Smooth muscle cell (in vitro differentiated cells): ENCODE results near the gene SLC35F1. TPM values are rescaled to one million over a fixed set of nuclear protein-coding genes. Genes with fewer than 3 reads are reported as not detected.

Experiments
- DNase-seq: peaks from one replicate; lab custom pipeline; 2025; ENCODE audit not compliant: unreplicated experiment; lab: John Stamatoyannopoulos, UW
- H2AFZ ChIP-seq: fragments of 200-600 bp; sonication (generic); 2 replicates; pipeline ENCODE4 v1.6.0; 2016; ENCODE audit warnings: antibody characterized with exemption, low read depth, mild to moderate bottlenecking
- H3F3A ChIP-seq: fragments of 200-600 bp; sonication (generic); 2 replicates; pipeline ENCODE4 v1.6.0; 2017; ENCODE audit warnings: antibody characterized with exemption, low read depth
- H3K27ac ChIP-seq: fragments of 200-600 bp; sonication (generic); 2 replicates; pipeline ENCODE4 v1.5.1; 2016; ENCODE audit warnings: low read depth, mild to moderate bottlenecking
- H3K27me3 ChIP-seq: fragments of 200-600 bp; sonication (generic); 2 replicates; pipeline ENCODE4 v1.6.1; 2016; ENCODE audit warnings: low read depth, mild to moderate bottlenecking
- H3K36me3 ChIP-seq: fragments of 200-600 bp; sonication (generic); 2 replicates; pipeline ENCODE4 v1.5.1; 2016; ENCODE audit warnings: low read depth
- H3K4me1 ChIP-seq: fragments of 200-600 bp; sonication (generic); 2 replicates; pipeline ENCODE4 v1.5.1; 2016; ENCODE audit warnings: low read depth
- H3K4me2 ChIP-seq: fragments of 200-600 bp; sonication (generic); 2 replicates; pipeline ENCODE4 v1.6.0; 2016; ENCODE audit warnings: mild to moderate bottlenecking
- H3K4me3 ChIP-seq: fragments of 200-600 bp; sonication (generic); 2 replicates; pipeline ENCODE4 v1.5.1; 2016; ENCODE audit warnings: mild to moderate bottlenecking
- H3K79me2 ChIP-seq: fragments of 200-600 bp; sonication (generic); 2 replicates; pipeline ENCODE4 v1.6.0; 2016; ENCODE audit warnings: low read depth, mild to moderate bottlenecking
- H3K9ac ChIP-seq: fragments of 200-600 bp; sonication (generic); 2 replicates; pipeline ENCODE4 v1.6.0; 2016; ENCODE audit warnings: low read depth
- H3K9me3 ChIP-seq: fragments of 200-600 bp; sonication (generic); replicated peaks from 2 replicates; pipeline ENCODE4 v1.5.1; 2016; ENCODE audit warnings: low read depth
- H4K20me1 ChIP-seq: fragments of 200-600 bp; sonication (generic); 2 replicates; pipeline ENCODE4 v1.6.0; 2016; ENCODE audit warnings: low read depth
- CTCF ChIP-seq: fragments of 200-600 bp; sonication (generic); IDR thresholded peaks from 2 replicates; pipeline ENCODE4 v1.5.1; 2017; ENCODE audit warnings: borderline replicate concordance, mild to moderate bottlenecking, antibody characterized with exemption; ENCODE audit not compliant: insufficient read depth, poor library complexity, severe bottlenecking
- WGBS: methylation state at CpG from one replicate; pipeline ENCODE4 v1.1.7; 2016; ENCODE audit warnings: low lambda C conversion rate; 5-methylcytosine and 5-hydroxymethylcytosine counted together
- polyA plus RNA-seq: library from polyadenylated mRNA; unstranded; fragments of >200 nt; fragmentation: Nextera tagmentation; extraction: Ambion mirVana; gene quantifications from 2 replicates; pipeline ENCODE4 v1.2.1, GENCODE V29; 2016
- total RNA-seq: library from RNA; depleted of rRNA; stranded (reverse); fragments of >200 nt; gene quantifications from 2 replicates; pipeline ENCODE4 v1.2.3, GENCODE V29; 2014

The SLC35F1 gene
- total and polyA plus RNA-seq, 2 experiments from 2014 or later, result 0.05 to 0.09 TPM

DNA sequence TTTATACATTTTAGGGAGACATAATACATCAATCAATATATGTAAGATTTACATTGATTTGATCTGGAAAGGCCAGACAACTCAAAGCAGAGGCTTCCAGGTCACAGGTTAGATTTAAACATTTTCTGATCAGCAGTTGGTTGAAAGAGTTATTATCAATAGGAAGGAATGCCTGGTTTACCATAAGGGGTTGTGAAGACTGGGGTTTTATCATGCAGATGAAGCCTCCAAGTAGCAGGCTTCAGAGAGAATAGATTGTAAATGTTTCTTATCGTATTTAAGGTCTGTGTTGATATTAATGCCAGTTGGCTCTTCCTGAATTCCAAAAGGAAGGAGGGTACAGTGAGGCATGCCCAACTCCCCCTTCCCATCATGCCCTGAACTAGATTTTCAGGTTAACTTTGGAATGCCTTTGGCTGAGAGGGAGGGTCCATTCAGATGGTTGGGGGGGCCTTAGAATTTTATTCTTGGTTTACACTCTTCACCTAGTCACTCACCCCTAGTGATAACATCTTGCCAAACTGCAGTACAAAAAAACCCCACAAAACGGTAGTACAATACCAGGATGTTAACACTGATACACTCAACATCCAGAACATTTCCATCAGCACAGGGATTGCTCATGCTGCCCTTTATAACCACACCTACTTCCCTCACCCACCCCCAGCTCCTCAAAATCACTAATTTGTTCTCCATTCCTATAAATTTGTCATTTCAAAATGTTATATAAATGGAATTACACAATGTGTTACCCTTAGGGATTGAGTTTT, 381.5 kb downstream of the SLC35F1 start:
- Histone ChIP-seq H2AFZ (no peak overlapping the region), H3F3A (no peaks in the 10 kb centered on the region), H3K4me3 (no peak overlapping the region), H3K4me1 (no peaks in the 10 kb centered on the region), H3K79me2 (no peaks in the 10 kb centered on the region), H4K20me1 (no peaks in the 10 kb centered on the region), H3K27me3 (no peaks in the 10 kb centered on the region), H3K9ac (no peak overlapping the region), H3K4me2 (no peak overlapping the region), H3K27ac (no peak overlapping the region), H3K9me3 (no peaks in the 10 kb centered on the region), H3K36me3 (no peaks in the 10 kb centered on the region)
- 50% methylated on average over 2 of the region's 2 CpGs for WGBS
- no peak for DNase-seq
- no peak for TF ChIP-seq CTCF

DNA sequence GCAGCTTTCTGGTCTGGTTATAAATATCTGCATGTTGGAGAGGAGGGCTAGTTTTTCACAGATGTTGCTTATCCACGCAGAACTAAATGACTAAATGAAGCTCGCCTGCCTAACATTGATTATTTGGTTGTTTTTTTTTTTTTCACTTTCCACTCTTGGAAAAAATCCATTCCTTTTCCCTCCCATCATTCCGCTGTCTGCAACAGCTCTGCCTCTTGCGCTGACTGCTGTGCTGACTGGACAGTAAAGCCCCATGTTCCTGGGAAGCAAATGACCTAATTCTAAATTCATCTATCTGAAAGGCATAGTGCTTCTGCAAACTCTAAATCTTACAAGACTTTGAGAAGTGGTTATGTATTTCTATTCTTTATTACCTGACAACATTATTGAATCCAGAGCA, 385.5 kb downstream of the SLC35F1 start:
- 95% methylated on average over 4 of the region's 4 CpGs for WGBS
- H3K36me3 ChIP-seq, result no peaks in the 10 kb centered on the region

DNA sequence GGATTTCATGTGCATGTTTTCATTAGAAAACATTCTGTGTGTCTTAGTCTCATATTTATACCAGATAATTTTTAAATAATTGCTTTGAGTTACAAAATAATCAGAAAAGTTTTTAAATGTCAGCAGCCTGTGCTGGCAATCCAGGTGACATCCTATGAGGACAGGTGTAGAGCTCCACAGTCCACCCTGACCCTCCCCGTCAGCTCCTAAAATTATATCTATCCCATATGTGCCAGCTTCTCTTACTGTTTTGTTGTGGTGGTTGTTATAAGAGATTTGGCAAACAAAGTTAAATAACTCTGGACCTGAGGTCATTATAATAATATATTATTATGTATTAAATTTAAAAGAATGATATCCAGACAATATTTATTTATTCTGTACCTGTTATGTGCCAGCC, 387.8 kb downstream of the SLC35F1 start:
- no peak for TF ChIP-seq CTCF
- no peaks in the 10 kb centered on the region for H3K9me3 ChIP-seq
- H4K20me1 ChIP-seq, result no peaks in the 10 kb centered on the region
- no peak overlapping the region for H3K4me3 ChIP-seq
- H3F3A ChIP-seq, result no peaks in the 10 kb centered on the region
- H3K4me2 ChIP-seq, result no peak overlapping the region
- H3K4me1 ChIP-seq, result no peaks in the 10 kb centered on the region
- DNase-seq, result no peak
- H2AFZ ChIP-seq, result no peak overlapping the region
- no peaks in the 10 kb centered on the region for H3K79me2 ChIP-seq
- WGBS, result 97% methylated on average over 1 of the region's 1 CpG
- no peaks in the 10 kb centered on the region for H3K27me3 ChIP-seq
- no peak overlapping the region for H3K27ac ChIP-seq
- H3K36me3 ChIP-seq, result no peaks in the 10 kb centered on the region
- H3K9ac ChIP-seq, result no peak overlapping the region

More for the DNA sequence above, 385.5 kb downstream of the SLC35F1 start:
- no peaks in the 10 kb centered on the region for H4K20me1 ChIP-seq
- TF ChIP-seq CTCF, result no peak
- H3K4me3 ChIP-seq, result no peak overlapping the region
- no peaks in the 10 kb centered on the region for H3K4me1 ChIP-seq
- no peak overlapping the region for H2AFZ ChIP-seq
- H3K9ac ChIP-seq, result no peak overlapping the region
- H3K79me2 ChIP-seq, result no peaks in the 10 kb centered on the region
- no peak overlapping the region for H3K27ac ChIP-seq
- H3F3A ChIP-seq, result no peaks in the 10 kb centered on the region
- DNase-seq, result no peak
- no peak overlapping the region for H3K4me2 ChIP-seq
- no peaks in the 10 kb centered on the region for H3K9me3 ChIP-seq
- no peaks in the 10 kb centered on the region for H3K27me3 ChIP-seq

DNA sequence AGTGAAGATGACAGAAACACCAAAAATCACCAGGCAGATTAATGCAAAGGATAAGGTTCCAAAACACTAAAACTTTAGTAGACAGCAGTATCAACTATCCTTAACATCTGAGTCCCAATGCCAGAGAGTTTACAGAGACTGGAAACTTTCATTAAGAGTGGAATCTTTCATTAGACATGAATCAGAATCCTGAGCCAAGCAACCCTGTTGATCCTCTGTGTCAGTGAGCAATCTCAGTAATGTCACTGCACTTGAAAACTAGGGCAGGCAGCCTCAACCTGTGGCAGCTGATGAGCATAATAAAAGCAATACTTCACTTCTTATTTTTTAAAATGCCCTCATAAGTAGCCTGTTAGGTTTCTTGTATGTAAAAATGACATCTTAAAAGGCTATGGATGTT, 388.3 kb downstream of the SLC35F1 start:
- H3K79me2 ChIP-seq, result no peaks in the 10 kb centered on the region
- H3K27me3 ChIP-seq, result no peaks in the 10 kb centered on the region
- no peak for TF ChIP-seq CTCF
- DNase-seq, result no peak
- no peak overlapping the region for H3K9ac ChIP-seq
- no peaks in the 10 kb centered on the region for H3K4me1 ChIP-seq
- H3K4me3 ChIP-seq, result no peak overlapping the region
- no peaks in the 10 kb centered on the region for H3F3A ChIP-seq
- H4K20me1 ChIP-seq, result no peaks in the 10 kb centered on the region
- H2AFZ ChIP-seq, result no peak overlapping the region
- no peaks in the 10 kb centered on the region for H3K36me3 ChIP-seq
- no peak overlapping the region for H3K4me2 ChIP-seq
- H3K9me3 ChIP-seq, result no peaks in the 10 kb centered on the region
- no peak overlapping the region for H3K27ac ChIP-seq
